Astrocyte (in vitro differentiated cells and primary cell): Measurements from ENCODE around the gene RUNX1.
"Not testable (repeated sequence)": the region's sequence is repeated elsewhere in the genome, so short reads cannot be mapped to it uniquely, and the experiment has no call there.

ENCODE experiments used
- CTCF ChIP-seq: IDR thresholded peaks from 2 replicates; pipeline ENCODE4 v1.5.1; 2011; ENCODE audit warnings: low read depth, mild to moderate bottlenecking, inconsistent platforms, low read length, moderate library complexity; ENCODE audit not compliant: insufficient read depth
- EZH2 ChIP-seq: IDR thresholded peaks from 2 replicates; pipeline ENCODE4 v1.6.1; 2012; ENCODE audit warnings: mild to moderate bottlenecking, low read length, inconsistent platforms; ENCODE audit not compliant: insufficient read depth

- not testable (repeated sequence) for TF ChIP-seq CTCF, EZH2
These were observed 244.5 kb downstream of the RUNX1 start for GRCh38 chr21:34804584-34804983.
